Activated gamma-delta T cell (primary cell): ENCODE measurements around the gene NPM3.
"Not testable (repeated sequence)": the region's sequence is repeated elsewhere in the genome, so short reads cannot be mapped to it uniquely, and the experiment has no call there.

Experiments
- DNase-seq: peaks from one replicate; lab custom pipeline; 2025; lab: John Stamatoyannopoulos, UW

The NPM3 gene

DNA sequence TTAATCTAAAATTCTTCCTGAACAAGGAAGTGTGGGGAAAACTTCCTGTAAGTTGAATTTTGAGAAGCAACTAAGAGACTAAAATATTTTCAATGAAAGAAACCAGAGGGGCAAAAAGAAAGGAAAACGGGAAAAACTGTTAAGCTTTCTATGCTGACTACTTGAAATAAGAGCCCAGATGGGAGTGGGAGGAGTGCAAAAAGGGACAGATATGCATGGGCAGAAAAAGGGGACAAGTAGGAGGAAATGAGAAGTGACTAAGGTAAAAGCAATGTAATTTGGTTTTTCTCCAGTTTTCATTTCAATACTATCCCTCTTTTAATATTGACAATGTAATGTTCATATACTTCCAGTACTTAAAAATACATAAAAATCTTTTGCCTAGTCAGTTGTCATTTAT is 23.9 kb upstream of the NPM3 start:
- DNase-seq, result no peak

DNA sequence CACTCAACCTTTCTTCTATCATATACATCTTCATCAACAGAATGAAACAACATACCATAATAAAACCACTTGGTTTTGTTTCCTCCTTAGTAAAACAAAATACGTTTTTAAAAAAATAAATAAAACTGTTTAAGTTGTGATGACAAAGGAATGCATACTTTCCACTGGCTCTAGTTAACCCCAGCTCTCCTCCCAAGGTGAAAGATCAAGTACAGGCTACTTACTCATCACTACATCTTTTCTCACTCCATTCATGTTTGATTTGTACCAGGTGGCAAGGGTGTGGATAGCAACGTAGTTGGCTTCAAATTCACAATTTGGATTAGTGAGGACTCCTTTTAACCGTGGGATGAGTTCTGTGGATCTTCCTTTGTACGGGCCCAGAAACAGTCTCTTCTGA is 20.3 kb upstream of the NPM3 start:
- DNase-seq, result no peak

DNA sequence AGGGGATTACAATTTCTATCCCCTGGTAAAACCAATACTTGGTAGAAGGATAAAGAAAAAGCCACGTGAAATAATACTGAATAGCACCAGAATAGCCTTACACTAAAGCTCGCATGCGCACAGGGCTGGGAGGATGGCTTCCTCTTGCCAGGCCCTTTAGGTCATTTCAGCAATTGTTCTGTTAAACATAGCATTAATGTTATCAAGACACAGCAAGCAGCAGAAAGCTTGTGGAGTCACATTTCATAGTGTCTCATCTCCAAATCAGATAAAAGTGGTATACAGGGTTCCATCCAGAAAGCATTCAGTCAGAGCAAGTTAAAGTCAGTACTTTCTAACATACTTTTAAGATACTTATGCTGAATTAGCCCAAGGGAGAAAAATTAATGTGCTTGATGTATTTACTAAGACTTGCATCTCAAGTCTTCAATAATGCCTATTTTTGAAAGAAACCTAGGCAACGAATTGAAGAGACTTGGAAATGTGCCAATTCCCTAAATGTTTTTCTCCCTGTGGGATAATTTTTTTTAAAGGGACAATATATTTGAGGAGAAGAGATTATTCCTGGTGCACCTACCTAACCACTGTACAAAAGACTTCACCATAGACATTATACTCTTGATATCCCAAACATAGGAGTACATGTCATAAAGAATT is 14.3 kb upstream of the NPM3 start:
- no peak for DNase-seq

- DNase-seq, result no peak
Measured at GRCh38 chr10:101793526-101793925, 10.3 kb upstream of the NPM3 start.

- DNase-seq, result no peak
Measured at GRCh38 chr10:101789686-101790085, 6.4 kb upstream of the NPM3 start.

DNA sequence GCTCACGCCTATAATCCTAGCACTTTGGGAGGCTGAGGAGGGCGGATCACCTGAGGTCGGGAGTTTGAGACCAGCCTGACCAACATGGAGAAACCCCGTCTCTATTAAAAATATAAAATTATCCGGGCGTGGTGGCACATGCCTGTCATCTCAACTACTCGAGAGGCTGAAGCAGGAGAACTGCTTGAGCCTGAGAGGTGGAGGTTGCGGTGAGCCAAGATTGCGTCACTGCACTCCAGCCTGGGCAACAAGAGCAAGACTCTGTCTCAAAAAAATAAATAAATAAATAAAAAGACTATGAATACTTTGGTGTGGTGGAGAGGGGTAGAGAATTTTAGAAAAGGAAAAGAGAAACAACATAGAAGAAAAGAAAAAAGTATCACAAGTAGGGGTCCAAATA is 6.0 kb upstream of the NPM3 start:
- not testable (repeated sequence) for DNase-seq

DNA sequence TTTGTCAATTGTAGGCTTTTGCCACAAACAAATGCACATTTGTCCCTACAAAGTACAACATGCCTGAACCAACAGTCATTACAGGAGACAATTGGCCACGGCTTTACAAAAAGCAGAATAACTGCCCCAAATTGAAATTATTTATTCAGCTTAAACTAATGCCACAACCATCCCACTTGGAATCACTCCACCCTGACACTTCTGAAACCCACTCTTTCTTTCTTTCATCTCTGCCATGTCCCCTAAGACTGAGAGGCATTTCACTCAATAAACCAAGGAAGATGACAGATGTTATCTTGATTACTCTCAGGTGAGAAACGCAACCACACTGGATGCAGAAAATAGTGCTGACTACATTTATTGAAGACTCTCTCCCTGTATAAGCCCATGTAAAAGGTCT is 2.6 kb upstream of the NPM3 start:
- no peak for DNase-seq

GRCh38 chr10:101784558-101784957 is 1.3 kb upstream of the NPM3 start:
- DNase-seq, result no peak

DNA sequence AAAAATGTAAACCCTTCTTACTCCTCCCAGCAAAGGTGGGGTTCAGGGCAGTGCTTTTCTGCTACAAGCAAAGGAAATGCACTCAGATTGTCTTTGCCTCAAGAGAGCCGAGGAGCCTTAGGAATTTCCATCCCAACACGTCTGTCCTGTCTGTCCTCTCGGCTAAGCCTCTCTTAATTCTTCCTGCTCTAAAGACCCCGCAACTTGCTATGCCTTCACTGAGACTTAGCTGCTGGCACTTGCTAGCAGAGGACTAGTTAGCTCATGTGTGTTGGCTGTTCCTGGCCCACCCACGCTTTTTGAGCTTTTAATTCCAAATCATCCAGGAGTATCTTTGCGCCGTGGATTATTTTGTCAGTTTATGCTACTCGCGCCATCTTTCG is 481 bp upstream of the NPM3 start:
- DNase-seq, result no peak

GRCh38 chr10:101781984-101782810 is 1.0 kb downstream of the NPM3 start:
- no peak for DNase-seq

GRCh38 chr10:101781655-101781983 is 1.6 kb downstream of the NPM3 start:
- DNase-seq, result no peak

DNA sequence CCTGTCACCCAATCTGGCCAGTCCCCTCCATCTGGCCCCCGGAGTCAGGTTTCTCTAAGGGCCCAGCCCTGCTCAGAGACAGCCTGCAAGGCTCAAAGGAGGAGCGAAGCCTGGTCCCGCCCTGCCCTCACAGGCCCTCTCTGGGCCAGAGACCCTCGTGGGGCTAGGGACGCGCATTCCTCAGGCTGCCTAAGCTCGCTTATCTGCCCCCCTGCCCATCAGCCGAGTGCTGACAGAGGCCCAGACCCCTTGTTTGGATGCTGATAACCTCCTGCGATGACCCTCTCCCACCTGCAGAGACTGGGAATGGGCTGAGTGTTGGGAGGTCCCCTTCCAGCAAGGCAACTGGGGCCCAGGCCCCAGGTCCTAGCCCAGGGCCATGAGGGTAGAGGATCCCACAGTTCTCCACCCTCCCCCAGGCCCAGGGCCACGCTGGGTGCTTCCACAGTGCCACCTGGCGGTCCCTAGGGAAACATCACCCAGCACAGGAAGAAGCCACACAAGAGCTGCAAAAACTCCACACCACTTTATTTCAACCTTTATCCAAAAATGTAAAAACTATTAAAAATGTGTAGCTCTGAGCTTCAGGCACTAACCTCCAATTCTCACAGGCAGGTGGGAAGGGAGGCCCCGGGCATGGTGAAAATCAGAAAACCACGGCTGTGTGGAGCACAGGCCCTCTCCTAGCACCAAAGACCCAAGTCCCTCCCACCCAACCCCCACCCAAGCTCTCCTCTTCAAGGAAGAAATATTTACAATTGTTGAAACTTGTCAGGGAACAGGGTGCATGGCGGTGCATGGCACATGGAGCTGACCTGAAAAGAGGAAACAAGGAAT is 2.2 kb downstream of the NPM3 start:
- no peak for DNase-seq

- DNase-seq, result no peak
Measured at GRCh38 chr10:101780187-101780817, 2.9 kb downstream of the NPM3 start.

DNA sequence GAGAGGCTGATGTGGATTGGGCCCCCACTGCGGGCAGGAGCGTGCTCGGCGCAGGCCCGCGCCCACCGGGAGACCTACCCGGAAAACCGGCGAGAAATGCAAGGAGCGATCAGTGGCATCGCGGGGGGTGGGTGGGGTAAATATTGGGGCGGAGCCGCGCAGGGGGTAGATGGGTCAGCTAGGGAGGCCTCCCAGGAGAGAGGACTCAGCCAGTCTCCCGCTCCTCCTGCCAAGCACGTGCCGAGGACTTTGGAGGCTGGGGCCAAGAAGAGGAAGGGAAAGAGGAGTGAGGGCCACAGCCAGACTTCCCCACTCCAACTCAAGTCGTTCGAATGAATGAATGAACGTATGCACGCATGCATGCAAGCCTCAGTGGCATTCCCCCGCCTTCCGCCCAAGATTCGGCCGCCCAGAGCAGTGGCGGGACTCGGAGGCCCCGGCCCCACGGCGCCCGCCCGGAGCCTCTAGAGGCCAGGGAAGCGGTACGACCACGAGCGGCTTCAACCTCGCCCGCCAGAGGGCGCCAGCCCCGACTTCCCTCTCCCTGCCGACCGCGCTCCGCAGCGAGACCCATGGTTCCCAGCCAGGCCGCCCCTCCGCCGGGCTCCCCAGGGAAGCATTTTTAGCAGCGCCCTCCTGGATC is 3.6 kb downstream of the NPM3 start:
- DNase-seq, result peak; percentile 59

- no peak for DNase-seq
Measured at GRCh38 chr10:101778781-101779543, 4.3 kb downstream of the NPM3 start.

DNA sequence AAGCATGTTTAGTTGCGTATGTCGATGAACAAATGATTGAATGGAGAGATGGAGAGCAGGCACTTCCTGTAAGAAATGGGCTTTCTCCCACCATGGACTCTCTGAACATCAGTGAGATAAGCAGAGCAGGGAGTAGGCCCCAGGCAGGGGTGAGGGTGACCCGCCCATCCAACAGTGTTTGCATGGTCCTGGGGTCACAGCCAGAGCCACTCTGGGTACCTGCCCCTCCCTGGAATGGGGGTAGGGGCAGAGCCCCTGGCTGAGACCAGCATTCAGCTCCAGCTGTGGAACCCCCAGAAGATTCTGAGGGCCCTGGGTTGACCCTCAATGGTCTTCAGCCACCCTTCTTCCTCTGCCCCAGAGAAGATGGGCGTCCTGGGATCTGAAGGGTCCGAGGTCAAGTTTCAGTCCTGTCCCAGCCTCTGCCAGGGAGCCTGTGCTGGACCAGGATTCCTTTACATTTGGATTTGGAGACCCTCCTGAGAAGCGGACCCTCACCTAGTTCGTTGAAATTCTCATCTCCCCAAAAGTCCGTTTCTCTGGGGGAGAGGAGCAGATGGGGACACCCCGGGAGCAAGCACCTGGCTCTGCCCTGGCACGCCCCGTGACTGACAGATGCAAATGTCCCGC is 5.0 kb downstream of the NPM3 start:
- DNase-seq, result no peak

DNA sequence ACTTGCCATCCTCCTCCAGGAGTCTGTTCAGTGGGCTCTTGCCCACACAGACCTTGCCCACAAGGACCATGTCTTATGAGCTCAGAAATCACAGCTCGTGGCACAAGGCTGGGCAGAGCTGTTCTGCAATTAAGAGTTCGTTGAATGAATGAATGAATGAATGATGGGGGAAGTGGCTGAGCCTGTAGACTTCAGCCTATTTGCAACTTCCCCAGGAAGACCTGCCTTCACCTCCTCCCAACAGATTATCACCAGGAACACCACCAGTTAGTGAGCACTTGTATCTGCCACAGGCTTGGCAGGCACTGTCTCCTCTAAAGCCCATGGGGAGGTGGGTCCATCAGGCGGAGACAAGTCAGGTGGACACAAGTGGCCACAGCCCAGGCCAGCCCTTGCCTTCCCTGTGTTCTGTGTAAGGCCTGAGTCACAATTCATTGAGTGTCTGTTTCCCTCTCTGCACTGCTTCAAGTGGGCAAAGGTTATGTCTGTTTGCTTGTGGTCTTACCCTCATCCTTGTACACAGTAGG is 5.6 kb downstream of the NPM3 start:
- DNase-seq, result no peak

GRCh38 chr10:101776161-101776817 is 7.0 kb downstream of the NPM3 start:
- DNase-seq, result no peak

GRCh38 chr10:101775273-101776160 is 7.7 kb downstream of the NPM3 start, which contains the start of gene FGF8:
TSS of gene FGF8 (minus strand) at chr10:101776114. CDS start at chr10:101775900, 214 bp downstream.
- no peak for DNase-seq
